CD4-positive, alpha-beta T cell treated with Interleukin-6 for 4 hours (primary cell): Measurements from ENCODE around the gene RIPOR3.
"Not testable (repeated sequence)": the region's sequence is repeated elsewhere in the genome, so short reads cannot be mapped to it uniquely, and the experiment has no call there.

Experiments used
- DNase-seq: peaks from one replicate; pipeline ENCODE4 v3.0.0-alpha.2; 2020; ENCODE audit warnings: mixed read lengths

RIPOR3 gene

DNA sequence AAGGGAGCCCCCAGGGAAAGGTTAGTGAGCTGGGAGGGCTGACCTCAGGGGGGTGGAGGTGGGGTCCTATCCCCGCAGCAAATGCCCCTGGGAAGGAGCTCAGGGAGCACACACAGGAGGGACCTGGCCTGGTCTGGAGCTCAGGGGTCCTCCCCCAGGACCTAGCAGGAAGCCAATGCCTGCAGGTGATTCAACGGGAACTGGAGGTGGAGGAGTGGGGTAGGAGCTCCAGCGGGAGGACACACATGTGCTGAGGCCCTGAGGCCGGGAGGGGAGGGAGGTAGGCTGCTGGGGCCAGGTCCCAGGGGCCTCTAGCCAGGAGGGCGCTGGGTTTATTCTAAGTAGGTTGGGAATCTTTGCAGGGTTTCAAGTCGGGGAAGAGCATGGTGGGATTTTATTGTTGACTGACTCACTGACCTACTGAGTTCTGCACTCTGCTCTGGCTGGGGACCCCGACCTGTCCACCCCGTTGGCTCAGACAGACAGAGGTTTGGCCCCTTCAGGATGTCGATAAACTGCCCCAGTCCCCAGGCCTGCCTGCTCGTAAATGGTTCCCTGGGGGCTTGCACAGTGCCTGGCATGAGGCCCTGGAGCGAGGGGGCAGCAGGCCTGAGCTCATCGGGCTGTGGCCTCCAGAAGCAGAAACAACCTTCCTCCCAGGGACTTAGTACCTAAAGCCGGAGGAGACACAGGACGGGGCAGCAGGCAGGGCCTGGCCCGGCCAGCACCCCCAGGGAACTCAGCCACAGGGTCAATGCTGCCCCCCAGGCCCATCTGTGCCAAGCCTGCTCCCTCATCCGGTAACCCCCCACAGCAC lies 62.3 kb downstream of the RIPOR3 start:
- DNase-seq: no peak

DNA sequence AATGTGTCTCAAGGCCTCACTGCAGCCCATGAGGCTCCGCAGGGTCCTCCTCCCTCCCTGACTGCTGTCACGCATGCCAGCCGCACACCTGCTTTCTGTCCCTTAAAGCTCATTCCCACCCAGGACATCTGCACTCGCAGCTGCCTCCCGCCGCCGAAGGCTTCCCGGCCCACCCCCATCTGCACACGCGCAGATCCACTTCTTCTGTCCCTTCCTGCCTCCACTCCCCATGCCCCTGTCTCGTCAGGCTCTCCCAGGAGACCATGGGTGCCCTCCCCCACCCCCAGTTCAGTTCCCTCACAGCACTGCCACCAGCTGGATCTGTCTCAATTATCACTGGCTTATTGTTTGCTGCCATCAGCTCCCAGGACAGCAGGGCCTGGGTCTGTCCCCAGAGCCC lies 63.0 kb downstream of the RIPOR3 start:
- no peak for DNase-seq

DNA sequence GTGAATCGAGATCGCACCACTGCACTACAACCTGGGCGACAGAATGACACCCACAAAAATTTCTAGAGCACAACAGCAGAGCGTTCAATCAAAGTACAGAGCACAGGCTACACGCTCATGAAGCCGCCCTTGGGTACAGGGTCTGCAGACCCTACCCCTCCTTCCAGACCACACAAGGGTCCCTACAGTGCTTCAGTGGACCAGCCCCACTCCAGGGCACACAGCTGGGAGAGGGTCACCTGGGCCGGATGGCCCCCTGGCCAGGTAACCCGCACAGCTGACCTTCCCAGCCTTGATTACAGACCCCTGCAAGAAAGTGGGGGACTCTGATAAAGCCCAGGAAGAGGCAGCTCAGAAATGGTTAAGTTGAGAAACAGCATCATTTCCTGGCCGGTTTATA lies 63.6 kb downstream of the RIPOR3 start:
- DNase-seq: no peak

DNA sequence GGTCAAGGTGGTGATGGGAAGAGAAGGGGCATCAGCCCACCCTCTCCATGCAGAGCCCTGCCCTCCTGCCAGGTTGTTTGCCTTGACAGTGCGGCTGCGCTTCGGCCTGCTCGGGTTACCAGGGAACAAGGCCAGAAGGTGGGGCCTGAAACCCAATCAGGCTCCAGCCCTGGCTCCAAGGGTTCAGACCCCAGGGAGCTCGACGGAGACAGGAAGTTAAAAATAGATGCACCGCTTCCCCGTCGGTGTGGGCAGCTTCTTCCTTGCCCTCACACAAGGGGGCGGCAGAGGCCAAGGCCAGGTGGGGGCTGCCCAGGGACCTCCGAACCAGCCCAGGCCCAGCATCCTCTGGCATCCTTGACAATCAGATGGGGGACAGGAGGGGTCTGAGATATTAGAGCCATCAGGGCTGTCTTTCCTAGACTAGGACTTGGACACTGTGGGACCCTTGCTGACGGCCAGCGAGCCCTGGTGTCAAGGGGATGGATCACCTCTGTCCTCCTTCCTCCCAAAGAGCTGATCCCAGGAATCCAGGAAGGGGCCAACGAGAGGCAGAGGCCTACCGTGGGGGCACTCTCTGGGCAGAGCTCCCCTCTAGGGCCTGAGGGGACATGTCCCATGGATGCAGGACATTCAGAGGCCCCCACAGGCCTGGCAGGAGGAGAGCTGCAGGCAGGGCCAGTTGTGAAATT lies 65.2 kb downstream of the RIPOR3 start:
- no peak for DNase-seq

DNA sequence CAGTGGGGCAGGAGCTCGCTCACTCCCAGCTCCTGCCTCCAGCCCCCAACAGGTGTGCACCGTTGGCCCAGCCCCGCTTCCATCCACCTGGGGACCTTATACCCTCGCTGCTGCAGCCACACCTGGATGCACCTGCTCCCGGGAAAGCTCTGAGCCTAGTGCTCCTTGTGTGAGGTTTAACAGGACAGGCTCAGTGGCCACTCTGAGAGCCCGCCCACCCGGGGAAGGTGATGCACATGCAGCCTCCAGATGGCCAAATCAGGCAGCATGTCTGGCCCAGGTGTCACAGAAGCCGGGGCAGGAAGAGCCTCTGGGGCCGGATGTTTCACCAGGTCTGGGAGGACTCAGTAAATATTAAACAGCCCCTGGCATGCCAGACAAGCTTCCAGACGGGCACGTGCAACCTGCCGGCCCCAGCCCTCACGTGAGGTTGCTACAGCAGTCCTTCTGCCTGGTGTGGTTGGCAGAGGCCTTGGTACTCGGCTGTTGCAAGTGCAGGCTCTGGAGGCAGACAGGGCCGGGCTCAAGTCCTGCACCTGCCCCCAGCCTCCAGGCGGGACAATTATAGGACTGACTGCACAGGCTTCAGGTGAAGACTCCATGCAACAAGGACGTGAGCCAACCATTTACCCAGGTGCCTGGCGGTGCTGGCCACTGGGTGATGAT lies 66.9 kb downstream of the RIPOR3 start:
- DNase-seq: no peak

DNA sequence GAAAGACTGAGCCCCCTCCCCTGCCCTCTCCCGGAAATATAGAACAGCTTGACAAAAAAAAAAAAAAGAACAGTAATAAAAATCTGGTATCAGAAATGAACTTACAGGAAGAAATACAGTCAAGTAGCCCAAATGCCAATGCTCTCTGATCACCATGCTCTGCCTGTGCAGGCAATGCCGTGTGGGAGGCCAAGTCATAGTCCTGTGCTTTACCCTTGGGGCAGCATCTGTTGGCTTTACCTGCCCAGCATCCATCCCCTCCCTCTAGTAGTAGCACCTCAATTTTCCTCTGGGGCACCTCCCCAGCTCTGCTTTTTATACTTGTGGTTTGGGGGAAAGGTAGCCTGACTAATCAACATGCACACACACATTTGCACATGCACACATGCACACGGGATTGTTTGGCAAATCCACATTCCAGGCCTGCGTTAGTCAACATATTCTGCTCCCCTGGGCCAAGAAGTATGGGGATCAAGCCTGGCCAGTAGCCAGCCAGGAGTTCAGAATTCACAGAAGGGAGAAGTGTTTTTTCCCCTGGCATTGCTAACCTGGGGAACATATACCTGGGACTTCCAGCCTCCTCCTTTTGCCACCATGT lies 70.2 kb downstream of the RIPOR3 start:
- no peak for DNase-seq

DNA sequence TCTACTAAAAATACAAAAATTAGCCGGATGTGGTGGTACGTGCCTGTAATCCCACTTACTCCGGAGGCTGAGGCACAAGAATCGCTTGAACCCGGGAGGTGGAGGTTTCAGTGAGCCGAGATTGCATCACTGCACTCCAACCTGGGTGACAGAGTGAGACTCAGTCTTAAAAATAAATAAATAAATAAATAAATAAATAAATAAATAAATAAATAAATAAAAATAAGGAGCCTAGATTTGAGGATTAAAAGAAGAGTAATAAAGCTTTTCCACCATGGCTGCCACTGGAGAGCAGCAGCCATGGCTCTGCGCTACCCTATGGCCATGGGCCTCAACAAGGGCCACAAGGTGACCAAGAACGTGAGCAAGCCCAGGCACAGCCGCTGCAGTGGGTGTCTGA lies 70.9 kb downstream of the RIPOR3 start:
- not testable (repeated sequence) for DNase-seq

DNA sequence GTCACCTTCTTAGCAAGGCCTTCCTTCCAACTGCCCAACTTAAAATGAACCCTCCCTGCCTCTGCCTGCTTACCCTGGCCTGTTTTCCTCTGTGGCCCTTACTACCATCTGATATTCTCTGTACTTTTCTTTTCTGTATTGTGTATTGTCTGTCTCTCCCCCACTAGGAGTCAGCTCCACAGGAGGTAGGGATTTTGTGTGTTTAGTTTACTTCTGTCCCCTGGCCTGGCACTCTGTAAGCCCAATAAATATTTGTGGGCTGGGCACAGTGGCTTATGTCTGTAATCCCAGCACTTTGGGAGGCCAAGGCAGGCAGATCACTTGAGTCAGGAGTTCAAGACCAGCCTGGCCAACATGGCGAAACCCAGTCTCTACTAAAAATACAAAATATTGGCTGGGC lies 72.8 kb downstream of the RIPOR3 start:
- DNase-seq: no peak

DNA sequence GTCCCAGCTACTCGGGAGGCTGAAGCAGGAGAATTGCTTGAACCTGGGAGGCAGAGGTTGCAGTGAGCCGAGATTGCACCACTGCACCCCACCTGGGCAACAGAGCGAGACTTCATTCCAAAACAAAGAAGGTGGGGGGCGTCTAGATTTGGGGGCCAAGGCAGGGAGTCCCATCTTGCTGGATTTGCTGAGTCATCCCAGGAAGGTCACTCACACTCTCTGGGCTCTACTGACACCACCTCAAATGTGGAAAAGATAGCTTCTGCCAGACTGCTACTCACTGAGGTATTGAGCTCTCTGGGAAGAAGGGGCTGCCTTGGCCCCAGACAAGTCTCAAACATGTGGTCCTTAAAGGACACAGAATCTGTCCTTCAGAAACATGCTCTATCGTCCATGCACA lies 74.3 kb downstream of the RIPOR3 start:
- DNase-seq: no peak

DNA sequence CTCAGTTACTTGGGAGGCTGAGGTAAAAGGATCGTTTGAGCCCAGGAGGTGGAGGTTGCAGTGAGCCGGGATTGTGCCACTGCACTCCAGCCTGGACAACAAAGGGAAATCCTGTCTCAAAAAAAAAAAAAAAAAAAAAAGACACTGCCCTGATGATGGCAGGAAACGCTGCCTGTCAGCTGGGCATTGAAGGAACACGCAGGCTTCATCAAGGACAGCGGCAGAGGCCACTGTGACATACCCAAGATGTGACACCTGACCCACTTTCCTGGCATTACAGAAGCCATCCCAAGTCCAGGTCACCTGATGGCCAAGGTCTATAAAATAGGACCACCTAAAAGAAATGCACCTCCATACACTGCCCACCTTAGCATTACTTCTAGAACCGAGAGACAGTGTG lies 75.9 kb downstream of the RIPOR3 start:
- no peak for DNase-seq

DNA sequence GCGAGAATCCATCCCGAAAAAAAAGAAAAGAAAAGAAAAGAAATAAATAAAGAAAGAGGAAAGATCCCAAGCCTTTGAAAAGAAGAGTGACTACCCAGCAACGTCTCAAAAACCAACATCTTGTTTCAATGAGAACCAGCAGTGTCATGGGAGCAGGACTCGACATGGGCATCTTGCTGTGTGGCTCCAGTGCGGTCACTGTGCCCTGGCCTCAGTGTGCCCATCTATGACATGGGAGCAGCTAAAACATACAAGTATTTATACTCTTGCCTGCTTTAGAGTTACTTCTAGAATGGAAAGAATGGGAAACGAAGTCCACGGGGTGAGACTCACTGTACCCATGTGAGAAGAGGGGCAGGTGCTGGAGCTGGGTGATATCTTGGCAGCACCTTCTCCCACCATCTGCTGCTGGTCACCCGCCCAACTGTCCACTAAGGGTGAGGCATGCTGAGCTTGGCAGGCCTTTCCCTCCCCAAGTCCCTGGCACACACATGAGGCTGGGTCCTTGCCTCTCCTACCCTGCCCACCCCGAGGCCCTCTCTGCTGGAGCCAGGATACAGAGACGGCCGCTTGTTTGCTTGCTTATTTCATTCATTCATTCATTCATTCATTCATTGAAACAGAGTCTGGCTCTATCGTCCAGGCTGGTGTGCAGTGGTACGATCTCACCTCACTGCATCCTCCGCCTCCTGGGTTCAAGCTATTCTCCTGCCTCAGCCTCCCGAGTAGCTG lies 77.7 kb downstream of the RIPOR3 start:
- DNase-seq: no peak

DNA sequence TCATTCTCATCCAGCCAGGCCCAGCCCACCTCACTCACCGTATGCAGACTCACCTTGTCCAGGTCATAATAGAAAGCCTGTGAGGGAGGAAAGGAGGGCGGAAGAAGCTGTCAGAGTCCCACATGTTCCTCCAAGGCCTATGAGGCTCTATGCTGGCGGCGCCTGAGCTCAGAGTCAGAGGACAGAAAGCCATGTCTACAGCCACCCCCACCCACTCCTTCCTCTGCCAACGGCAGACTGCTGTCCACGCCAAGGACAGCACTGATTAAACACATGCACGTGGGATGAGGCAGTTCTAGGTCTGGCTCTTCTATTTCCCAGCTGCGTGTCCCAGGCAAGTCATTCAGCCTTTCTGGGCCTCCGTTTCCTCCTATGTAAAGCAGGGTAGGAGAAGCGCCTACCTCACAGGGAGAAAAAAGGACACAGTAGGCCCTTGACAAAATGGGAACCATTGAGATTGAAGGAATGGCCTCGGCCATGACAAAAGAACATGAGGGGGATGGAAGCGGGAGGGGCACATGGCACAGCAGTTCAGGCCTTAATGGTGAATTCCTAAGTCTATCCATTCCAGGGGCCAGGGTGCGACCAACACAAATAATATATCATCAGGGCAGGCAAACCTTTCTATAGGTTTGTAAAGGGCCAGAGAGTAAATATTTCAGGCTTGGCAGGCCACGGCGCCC lies 80.1 kb downstream of the RIPOR3 start:
- DNase-seq: no peak

DNA sequence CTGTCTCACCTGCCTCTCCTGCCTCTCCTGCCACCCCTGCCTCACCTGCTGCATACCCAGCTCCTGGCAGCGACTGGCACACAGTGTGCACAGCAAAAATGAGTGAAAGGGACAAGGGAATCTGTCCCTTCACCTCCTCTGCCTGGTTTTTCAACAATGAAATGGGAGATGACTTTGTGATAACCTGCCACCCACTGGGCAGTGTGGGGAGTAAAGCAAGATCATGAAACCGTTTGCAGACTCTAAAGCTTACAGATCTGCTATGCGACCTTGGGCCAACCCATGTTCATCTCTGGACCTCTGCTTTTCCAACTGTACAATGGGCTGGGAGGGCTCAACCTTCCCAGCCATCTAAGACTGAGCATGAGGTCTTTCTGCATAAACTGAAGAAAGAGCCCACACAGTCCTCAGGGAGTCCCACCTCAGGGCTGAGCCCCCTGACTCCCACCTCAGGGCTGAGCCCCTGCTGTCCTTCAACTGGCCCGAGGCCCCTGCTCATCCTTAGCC lies 81.1 kb downstream of the RIPOR3 start:
- no peak for DNase-seq

DNA sequence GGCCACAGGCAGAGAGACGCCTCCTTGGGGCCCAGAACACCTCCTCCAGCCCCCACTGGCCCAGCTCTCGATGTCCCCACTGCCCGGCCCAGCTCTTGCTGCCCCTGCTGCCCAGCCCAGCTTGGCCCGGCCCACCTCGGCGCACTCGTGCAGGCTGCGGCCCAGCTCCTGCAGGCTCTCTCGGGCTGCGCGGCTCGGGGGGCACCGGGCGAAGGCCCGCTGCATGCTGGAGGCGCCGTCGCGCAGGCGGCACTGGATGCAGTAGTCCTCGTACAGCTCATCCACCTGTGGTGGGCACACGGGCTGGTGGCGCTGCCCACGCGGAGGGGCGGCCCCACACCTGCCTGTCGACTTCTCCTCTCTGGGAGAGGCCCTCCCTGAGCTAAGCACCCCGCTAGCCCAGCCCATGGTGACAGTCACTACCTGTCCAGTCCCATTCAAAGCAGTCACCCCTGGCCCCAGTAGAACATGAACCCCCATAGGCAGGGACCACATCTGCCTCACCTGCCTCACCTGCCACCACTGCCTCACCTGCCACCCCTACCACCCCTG lies 81.8 kb downstream of the RIPOR3 start:
- no peak for DNase-seq

DNA sequence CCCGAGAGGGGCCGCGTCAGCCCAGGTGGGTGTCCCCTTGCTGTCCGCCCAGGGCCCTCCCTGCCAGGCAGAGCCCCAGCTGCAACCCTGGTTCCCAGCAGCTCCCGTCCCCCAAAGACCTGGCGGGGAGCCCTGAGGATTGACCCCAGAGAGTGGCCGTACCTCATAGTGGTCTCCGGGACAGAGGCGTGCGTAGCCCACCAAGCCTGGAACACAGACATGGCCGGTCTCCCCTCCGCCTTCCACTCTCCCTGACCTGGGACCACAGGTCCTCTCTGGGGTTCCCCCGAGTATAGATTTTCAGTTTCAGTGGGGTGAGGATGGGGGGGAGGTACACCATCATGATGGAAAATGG lies 82.6 kb downstream of the RIPOR3 start:
- no peak for DNase-seq

DNA sequence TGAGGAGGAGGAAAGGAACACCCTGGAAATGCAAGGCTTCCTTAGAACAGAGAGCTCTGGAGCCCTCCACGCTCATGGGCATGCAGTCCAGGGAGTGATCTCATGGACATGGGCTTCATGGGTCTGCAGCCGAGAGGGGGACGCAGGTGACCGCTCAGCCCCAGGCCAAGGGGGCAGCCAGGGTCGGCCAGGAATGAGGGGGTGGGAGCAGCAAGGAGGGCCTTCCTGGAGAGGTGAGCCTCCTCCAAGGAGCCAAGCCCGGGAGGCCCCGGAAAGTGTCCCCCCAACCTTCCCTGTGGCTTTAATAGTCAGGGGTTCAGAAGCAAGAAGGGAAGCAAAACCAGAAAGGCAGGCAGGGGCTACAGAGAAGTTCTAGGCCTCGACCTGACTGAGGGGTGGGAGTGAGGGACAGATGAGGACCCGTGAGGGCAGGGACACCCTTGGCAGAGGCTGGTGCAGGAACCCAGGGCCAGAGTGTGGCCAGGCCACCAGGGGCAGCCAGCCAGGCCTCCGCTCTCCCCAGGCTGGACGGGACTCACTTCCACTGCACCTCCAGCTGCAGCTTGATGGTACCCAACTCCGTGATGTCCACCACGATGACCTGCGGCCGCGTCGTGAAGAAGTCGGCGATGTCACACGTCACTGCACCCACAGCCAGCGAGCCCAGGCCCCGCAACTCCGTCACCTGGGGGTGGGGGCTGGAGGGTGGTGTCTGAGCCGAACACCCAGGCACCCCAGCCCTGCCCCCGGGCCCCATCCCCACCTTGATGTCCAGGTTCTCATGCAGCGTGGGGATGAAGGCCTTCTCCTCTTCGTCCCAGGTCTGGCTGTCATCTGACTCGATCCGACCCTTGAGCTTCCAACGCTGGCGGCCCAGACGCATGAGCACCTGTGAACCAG lies 83.2 kb downstream of the RIPOR3 start:
- DNase-seq: no peak

DNA sequence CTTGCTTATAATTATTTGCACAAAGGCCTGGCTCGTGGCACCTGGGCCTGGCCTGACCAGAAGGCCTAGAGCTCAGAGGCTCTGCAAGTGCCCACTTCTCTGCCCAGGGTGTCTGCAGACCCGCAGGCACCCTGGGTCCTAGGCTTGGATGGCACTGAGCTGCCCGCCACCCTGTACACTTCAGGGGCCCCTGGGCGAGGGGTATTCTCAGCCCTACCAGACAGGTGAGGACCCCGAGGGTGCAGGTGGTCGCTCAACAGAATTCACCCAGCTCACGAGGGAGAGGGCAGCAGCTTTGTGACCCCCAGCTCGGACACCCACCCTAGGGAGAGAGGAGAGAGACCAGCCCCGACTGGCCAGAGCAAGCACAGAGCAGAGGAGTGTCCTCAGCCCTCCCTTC lies 83.9 kb downstream of the RIPOR3 start:
- DNase-seq: no peak

DNA sequence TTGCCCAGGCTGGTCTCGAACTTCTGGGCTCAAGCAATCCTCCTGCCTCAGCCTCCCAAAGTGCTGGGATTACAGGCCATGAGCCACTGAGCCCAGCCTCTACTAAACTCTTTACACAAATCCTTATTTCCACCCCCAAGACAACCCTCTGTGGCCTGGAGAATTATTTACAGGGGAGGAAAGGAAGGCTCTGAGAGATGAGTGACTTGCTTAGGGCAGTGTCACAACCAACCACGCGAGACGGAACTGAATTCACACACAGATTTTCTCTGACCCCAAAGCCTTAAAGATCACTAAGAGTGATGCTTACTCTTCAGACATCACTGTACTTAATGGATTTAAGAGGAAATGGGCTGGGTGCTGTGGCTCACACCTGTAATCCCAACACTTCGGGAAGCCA lies 86.2 kb downstream of the RIPOR3 start:
- DNase-seq: no peak

DNA sequence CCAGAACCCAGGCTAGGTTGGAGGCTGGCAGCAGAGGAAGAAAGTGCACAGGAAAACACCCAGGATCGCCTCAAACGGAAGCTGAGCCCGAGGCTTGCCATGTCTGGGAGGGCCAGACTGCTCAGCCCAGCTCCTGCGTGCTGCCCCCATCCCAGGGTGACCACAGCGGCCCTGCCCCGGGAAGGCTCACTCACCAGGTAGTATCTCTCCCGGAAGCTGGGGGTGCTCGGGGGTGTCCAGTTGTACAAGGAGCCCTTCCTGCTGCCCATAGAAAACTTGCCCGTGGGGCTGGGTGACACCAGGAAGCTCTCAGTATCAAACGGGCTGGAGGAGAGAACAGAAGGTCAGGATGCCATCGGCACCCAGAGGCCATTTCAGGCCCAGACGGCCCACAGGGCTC lies 86.9 kb downstream of the RIPOR3 start:
- DNase-seq: no peak

DNA sequence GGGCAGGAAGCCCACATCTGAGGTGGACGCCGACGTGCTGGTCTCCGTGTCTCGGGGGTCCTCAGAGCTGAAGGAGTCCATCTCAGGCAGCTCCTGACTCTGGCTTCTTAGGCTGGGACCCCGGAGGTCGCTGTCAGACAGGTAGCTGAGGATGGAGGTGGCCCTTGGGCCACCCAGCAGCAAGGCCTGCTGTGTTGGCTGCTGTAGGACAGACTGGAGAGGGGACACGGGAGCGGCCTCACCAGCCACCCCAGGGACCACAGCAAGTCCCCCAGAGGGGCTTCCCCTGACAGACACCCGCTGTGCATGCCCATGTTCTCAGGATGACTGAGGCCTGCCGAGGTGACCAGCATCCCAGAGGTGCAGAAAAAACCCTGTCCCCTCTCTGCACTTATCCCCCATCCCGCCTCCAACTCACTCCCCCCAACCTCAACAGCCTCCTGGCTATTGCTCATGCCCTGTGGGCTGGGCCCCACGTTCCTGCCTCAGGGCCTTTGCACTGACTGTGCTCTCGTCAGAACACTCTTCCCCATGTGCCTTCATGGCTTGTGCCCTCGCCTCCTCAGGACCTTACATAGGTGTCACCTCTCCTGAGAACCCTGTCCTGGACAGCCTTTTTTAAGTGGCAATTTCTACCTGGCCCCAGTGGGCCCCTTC lies 88.8 kb downstream of the RIPOR3 start:
- DNase-seq: no peak
